HG03108 (cell line): ENCODE measurements around the gene CDH5.

Experiments
- ATAC-seq: cut with Tn5 transposase; IDR thresholded peaks from one replicate; pipeline ENCODE4 v1.9.1; 2021; ENCODE audit warnings: moderate library complexity; ENCODE audit not compliant: unreplicated experiment

Gene CDH5

GRCh38 chr16:66390346-66391108 is 24.0 kb downstream of the CDH5 start:
- ATAC-seq = no peak

- ATAC-seq = no peak
Observed at GRCh38 chr16:66391726-66392670, 25.5 kb downstream of the CDH5 start.

- no peak for ATAC-seq
Observed at GRCh38 chr16:66395806-66396555, 29.5 kb downstream of the CDH5 start.

- no peak for ATAC-seq
Observed at GRCh38 chr16:66397736-66398433, 31.4 kb downstream of the CDH5 start.

- no peak for ATAC-seq
Observed at GRCh38 chr16:66399031-66399430, 32.5 kb downstream of the CDH5 start.

GRCh38 chr16:66399930-66400329 is 33.4 kb downstream of the CDH5 start:
- ATAC-seq = no peak

GRCh38 chr16:66400503-66401380 is 34.3 kb downstream of the CDH5 start:
- no peak for ATAC-seq

- no peak for ATAC-seq
Observed at GRCh38 chr16:66401610-66402009, 35.1 kb downstream of the CDH5 start.

- no peak for ATAC-seq
Observed at GRCh38 chr16:66402166-66402565, 35.7 kb downstream of the CDH5 start.

- ATAC-seq = no peak
Observed at GRCh38 chr16:66402591-66403230, 36.2 kb downstream of the CDH5 start.

- no peak for ATAC-seq
Observed at GRCh38 chr16:66403531-66404145, 37.1 kb downstream of the CDH5 start.

GRCh38 chr16:66405057-66405783 is 38.7 kb downstream of the CDH5 start:
- ATAC-seq = no peak

GRCh38 chr16:66406534-66407221 is 40.2 kb downstream of the CDH5 start:
- ATAC-seq = peak; percentile 69

- ATAC-seq = no peak
Observed at GRCh38 chr16:66408163-66409048, 41.9 kb downstream of the CDH5 start.

GRCh38 chr16:66409156-66409555 is 42.7 kb downstream of the CDH5 start:
- no peak for ATAC-seq

- ATAC-seq = no peak
Observed at GRCh38 chr16:66412182-66412581, 45.7 kb downstream of the CDH5 start.

- no peak for ATAC-seq
Observed at GRCh38 chr16:66414891-66415290, 48.4 kb downstream of the CDH5 start.
